ENCODE measurements around the gene ITCH.
"Not testable (repeated sequence)": the region's sequence is repeated elsewhere in the genome, so short reads cannot be mapped to it uniquely, and the experiment has no call there.

Gene ITCH

DNA sequence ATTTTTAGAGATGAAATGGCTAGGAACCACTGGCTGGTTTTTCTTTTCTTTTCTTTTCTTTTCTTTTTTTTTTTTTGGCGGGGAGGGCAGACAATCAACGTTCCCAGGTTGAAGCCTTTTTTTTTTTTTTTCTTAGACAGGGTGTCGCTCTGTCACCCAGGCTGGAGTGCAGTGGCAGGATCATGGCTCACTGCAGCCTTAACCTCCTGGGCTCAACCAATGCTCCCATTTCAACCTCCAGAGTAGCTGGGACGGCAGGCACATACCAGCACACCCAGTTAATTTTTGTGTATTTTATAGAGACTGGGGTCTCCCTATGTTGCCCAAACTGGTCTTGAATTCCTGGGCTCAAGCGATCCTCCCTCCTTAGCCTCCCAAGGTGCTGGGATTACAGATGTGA, 18.8 kb upstream of the ITCH start:
- no peak for DNase-seq

DNA sequence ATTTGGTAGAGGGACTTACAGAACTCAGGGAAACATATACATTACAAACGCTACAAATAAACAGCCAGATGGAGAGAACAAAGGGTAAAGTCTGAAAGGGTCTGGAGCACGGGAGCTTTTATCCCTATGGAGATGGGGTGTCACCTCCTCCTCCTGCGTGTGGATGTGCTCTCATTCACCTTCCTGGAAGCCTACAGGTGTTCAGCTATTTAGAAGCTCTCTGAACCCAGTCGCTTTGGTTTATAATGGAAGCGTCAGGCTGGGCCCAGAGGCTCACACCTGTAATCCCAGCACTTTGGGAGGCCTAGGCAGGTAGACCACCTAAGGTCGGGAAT, 17.7 kb upstream of the ITCH start:
- DNase-seq, result no peak

DNA sequence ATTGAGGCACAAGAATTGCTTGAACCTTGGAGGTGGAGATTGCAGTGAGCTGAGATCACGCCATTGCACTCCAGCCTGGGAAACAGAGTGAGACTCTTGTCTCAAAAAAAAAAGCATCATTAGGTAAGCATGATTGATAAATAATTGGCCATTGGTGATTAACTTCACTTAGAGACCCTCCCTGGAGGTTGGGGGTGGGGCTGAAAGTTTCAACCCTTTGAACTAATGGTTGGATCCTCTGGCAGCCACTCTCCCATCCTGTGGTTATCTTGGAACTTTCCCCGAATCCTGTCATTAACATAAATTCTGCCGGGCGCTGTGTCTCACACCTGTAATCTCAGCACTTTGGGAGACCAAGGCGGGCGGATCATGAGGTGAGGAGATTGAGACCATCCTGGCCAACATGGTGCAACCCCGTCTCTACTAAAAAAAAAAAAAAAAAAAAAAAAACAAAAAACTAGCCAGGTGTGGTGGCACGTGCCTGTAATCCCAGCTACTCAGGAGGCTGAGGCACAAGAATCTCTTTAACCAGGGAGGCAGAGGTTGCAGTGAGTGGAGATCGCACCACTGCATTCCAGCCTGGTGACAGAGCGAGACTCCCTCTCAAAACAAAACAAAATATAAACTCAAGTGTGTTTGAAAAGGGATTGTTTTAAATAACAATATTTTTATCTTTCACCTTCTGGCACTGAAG, 17.1 kb upstream of the ITCH start:
- not testable (repeated sequence) for DNase-seq

DNA sequence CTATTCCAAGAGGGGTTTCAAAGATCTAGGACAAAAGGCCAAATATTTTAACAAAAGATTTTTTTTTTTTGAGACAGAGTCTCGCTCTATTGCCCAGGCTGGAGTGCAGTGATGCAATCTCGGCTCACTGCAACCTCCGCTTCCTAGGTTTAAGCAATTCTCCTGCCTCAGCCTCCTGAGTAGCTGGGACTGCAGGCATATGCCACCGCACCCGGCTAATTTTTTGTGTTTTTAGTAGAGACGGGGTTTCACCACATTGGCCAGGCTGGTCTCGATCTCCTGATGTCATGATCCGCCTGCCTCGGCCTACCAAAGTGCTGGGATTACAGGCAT, 16.6 kb upstream of the ITCH start:
- DNase-seq, result not testable (repeated sequence)

DNA sequence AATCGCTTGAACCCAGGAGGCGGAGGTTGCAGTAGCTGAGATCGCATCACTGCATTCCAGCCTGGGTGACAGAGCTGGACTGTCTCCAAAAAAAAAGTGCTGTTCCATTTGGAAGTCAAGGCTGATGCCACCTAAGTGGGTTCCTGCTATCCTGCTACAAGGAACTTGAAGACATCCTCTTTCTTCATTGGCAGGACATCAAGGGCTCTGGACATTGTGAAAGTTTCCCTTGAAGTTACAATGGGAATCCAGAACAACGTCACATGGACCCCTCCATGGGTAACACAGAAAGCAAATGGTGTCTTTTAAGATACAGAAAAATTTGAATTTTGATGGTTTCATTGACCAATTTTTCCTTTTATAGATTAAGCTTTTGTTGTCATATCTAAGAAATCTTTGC, 15.5 kb upstream of the ITCH start:
- DNase-seq, result no peak

DNA sequence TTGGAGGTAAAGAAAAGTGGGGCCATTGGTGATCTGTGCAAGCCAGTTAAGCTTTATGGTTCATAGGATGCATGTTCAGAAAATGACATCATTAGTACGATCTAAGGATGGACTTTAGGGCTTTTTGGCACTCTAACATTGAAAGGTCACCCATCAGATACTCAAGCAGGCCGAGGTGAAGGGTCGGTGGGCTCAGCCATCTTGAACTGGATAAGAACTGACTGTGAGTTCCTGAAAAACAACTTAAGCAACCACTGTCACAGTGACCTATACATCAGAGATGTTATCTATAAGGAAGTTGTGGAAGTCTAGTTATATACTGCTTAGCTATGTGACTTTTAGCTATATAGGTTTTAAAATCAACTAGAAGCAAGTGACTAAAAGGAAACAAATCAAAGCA, 13.0 kb upstream of the ITCH start:
- no peak for DNase-seq

DNA sequence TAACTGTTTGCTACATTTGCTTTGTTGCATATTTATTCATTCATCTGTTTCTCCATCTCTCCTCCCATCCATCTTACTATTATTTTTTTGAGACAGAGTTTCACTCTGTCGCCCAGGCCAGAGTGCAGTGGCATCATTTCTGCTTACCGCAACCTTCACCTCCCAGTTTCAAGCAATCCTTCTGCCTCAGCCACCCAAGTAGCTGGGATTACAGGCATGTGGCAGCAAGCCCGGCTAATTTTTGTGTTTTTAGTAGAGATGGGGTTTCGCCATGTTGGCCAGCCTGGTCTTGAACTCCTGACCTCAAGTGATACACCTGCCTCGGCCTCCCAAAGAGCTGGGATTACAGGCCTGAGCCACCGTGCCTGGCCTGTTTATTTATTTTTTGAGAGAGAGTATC, 9.6 kb upstream of the ITCH start:
- DNase-seq, result not testable (repeated sequence)

DNA sequence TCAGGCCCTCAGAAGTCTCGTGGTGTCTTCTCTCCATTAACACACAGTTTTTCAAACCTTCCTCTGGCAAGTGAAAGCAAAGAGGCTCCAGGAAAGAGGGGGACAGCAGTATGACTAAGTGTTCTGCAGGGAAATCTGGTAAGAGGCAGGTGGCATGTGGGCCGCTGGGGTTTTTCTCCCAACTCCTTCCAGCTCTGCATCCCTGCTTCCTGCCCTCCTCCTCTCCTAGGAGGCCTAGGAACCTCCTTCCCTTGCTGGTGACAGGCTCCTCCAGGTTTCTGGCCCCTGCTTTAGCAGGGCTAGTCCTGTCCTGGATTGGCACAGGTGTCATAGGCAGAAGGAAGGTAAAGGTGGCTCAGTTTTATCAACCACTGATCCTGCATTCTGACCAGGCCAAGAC, 7.6 kb upstream of the ITCH start:
- no peak for DNase-seq

DNA sequence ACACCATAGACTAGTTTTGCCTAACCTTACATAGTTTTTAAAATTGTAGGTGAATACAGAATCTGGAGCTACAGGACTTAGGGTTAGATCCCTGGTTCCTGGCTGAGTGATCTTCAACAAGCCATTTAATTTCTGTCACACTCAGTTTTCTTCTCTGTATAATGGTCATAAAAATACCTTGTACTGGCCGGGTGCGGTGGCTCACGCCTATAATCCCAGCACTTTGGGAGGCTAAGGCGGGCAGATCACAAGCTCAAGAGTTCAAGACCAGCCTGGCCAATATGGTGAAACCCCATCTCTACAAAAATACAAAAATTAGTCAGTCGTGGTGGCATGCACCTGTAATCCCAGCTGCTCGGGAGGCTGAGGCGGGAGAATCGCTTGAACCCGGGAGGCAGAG, 3.3 kb upstream of the ITCH start:
- DNase-seq, result not testable (repeated sequence)

DNA sequence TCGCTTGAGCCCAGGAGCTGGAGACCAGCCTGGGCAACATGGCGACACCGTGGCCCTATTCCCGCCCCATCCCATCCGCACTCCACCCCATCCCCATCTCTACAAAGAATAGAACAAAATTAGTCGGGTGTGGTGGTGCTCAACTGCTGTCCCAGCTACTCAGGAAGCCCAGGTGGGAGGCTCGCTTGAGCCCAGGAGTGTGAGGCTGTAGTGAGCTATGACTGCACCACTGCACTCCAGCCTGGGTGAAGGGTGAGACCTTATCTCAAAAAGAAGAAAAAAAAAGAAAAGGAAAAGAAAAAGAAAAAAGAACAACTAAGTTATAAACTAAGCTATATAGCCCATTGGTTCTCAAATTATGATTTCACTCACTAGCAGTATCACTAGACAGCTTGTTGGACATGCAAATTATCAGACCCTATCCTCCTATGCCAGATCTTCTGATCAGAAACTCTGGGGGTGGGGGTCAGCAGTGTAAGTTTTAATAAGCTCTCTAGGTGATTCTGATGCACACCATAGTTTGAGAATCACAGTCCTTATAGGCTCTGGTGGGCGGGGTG, 491 bp upstream of the ITCH start:
- DNase-seq, result no peak

DNA sequence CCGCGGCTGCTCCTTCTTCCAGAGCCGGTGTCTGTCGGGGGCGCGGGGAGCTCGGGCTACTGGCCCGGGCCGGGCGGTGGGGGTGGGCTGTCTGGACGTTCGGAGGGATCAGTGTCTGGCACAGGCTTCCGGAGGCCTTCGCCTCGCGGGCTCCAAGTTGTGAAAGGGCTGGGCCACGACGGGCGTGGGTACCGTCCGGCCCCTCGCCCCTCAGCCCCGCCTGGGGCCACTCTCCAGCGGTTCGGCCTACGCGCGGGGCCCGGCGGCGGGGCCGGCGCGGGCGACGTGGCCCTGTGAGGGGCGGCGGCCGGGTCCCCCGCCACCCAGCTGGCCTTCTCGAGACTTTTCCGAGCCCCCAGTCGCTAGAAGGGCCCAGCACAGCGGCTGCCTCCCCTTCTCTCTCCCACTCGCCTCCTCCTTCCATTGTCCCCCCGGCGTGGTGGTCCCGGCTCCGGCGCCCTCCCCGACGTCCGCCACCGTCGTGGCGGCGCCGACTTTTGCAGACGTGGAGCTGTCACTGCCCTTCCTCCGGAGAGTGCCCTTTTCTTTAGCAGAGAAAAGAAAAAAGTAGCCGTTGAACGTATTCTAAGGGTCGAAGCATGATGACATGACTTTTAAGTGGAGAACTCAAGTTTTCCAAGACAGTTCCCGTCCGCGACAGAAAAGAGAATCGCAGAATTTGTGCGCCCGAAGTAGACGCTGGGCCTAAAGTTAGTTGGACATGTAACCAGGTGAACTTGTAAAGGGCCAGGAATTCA, 571 bp downstream of the ITCH start:
- DNase-seq, result peak; percentile 45

DNA sequence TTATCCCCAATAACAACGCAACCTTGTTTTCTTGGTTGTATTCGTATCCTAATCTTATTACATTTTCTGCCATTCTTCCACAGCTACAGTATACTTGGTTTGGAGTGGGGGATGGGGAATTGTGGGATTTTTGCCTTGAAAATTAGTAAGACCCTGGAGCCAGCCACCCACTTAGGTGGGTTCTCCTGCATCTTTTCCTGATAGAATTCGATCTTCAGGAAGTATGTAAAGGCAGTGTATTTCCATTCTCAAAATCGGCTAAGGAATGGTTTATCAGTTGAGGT, 1.1 kb downstream of the ITCH start:
- DNase-seq, result no peak

DNA sequence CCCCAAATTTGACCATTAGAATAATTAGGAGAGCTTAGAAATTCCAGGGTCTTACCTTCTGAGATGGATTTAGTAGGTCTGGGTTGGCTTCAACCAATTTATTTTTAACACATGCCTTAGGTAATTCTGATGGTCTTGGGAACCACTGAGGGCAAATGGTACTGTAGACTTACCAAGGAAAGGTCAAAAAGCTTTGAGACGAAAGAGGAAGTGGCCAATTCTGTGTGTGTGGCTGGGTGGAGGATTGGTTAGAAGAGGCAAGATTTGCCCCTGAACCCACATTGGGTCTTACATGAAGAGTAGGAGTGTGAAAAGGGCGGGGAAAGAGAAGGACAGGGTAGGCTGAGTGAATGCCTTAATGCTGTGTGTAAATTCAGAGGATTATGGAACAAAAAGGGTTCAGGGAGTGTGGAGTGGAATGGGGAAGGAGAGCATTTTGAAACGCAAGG, 2.7 kb downstream of the ITCH start:
- peak; percentile 6 for DNase-seq

DNA sequence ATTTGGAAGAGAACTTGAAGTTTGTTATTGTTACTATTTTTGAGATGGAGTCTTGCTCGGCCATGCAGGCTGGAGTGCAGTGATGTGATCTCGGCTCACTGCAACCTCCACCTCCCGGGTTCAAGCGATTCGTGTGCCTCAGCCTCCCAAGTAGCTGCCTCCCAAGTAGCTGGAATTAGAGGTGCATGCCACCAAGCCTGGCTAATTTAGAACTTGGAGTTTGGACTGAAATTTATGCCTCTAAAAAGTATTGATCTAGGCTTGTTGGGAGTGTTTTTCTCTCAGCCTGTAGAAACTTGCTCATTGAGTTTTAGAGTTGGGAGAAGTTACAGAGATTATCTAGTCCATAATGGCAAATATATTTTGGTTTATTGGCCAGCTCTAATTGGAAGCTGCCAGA, 4.1 kb downstream of the ITCH start:
- DNase-seq, result no peak

DNA sequence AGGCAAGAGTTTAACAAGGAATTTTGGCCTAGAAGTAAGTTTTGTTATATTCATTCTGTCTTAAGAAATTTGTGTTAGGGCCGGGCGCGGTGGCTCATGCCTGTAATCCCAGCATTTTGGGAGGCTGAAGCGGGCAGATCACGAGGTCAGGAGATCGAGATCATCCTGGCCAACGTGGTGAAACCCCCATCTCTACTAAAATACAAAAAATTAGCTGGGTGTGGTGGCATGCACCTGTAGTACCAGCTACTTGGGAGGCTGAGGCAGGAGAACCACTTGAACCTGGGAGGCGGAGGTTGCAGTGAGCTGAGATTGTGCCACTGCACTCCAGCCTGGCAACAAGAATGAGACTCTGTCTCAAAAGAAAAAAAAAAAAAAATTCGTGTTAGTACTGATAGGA, 4.8 kb downstream of the ITCH start:
- not testable (repeated sequence) for DNase-seq

DNA sequence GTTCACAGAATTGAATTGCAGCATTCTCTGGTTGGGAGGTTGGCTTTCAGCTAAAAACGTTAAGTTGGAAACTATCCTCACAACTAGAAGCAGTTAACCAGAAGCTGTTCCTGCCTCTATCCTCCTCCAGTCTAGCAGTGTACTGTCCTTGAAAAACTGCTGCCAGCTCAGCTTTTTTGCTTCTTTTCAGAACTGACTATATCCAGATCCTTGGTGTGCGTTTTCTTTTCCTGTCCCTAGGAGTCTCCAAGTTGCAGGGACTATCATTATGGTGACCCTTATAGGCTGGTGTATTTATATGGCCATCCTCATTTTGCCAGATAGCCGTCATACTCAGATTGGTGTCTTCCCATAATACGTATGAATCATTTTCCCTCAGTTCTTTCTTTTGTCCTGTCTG, 5.5 kb downstream of the ITCH start:
- no peak for DNase-seq

DNA sequence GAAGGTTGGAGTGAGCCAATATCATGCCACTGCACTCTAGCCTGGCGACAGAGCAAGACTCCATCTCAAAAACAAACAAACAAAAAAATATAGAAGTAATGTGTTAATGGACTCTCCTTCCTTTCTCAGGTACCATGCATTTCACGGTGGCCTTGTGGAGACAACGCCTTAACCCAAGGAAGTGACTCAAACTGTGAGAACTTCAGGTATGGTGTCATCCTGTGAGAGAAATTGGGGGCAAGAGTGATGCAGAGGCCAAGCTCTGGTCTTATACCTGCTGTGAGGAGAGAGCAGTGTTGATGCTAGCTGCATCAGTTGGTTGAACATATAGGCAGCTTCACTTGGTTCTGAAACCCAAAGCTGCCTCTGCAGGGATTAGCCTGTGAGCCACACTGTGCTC, 6.2 kb downstream of the ITCH start:
- DNase-seq, result no peak

DNA sequence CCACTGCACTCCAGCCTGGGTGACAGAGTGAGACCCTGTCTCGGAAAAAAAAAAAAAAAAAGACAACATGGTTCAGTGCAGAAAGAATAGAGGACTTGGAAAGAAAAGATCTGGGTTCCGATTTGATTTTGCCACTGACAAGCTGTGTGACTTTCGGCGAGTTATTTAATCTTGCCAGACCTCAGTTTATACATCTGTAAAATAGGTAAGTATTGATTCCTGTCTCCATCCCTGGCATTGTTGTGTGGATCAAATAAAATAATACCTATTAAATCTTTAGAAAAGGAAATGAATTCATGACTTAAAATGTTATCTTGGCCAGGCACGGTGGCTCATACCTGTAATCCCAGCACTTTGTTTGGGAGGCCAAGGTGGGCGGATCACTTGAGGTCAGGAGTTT, 7.0 kb downstream of the ITCH start:
- DNase-seq, result no peak

DNA sequence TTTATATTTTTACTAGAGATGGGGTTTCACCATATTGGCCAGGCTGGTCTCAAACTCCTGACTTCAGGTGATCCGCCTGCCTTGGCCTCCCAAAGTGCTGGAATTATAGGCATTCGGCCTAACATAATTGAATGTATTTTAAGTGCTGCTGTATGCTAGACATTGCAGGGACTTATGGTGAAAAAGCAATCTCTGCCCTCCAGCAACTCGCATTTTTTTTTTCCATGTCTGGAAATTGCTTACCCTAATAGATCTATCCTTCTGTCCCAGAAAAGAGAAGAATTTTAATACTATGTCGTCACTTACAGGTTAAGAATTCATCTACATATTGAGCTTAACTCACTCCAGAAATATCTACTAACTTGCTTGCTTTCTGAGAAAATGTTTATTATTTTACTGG, 10.4 kb downstream of the ITCH start:
- no peak for DNase-seq

DNA sequence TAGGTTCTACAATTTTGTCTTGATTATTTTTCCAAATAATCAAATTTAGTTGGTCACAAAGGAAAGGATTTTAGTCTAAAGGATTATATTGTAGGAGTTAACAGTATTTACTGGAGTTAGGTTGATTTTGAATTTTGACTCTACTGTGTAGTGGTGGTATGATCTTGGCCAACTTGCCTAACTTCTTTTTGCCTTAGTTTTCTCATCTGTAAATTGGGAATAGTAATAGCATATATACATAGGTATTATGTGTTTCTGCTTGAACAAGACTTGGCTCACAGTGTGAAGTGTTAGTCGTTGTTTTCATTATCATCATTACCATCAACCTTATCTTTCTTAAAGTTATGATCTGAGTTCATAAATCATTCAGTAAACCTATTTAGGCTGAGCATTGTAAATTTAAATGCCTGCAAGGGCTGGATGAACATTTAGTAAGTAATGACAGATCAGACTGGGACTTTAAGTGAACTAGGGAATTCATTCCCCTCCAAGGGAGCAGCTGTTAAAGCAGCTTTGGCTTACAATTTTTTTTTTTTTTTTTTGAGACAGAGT, 11.2 kb downstream of the ITCH start:
- DNase-seq, result no peak

DNA sequence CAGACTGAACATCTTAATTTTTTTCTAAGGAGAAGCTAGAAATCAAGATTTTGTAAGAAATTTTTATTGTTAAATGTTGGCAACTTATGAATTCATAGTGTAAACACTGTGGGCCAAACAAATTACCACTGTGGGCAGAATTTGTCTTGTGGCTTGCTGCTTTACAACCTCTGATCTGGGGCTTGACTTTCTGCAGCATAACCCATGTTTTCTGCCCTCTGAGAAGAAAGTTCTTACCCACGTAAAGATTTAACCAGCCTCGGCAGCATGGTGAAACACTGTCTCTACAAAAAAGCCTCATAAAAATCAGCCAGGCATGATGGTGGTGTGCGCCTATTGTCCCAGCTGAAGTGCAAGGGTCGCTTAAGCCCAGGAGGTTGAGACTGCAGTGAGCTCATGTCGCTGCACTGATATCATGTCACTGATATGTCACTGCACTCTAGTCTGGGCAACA, 12.9 kb downstream of the ITCH start:
- no peak for DNase-seq

DNA sequence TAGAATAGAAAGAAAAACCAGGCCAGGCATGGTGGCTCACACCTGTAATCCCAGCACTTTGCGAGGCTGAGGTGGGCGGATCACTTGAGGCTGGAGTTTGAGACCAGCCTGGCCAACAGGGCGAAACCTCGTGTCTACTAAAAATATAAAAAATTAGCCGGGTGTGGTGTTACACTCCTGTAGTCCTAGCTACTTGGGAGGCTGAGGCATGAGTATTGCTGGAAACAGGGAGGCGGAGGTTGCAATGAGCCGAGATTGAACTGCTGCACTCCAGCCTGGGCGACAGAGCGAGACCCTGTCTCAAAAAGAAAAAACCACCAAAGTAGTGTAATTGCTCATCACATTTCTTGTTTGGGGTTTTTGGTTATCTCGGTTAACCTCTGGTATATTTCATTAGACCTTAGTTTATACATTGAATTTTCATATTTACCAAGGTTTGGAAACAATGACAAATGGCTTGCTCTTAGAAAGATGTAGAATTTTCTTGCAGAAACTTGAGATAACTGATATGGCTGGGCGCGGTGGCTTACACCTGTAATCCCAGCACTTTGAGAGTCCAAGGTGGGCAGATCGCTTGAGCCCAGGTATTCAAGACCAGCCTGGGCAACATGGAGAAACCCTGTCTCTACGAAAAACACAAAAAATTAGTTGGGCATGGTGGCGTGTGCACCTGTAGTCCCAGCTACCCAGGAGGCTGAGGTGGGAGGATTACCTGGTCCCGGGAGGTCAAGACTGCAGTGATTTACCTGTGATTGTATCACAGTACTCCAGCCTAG, 14.2 kb downstream of the ITCH start:
- no peak for DNase-seq

DNA sequence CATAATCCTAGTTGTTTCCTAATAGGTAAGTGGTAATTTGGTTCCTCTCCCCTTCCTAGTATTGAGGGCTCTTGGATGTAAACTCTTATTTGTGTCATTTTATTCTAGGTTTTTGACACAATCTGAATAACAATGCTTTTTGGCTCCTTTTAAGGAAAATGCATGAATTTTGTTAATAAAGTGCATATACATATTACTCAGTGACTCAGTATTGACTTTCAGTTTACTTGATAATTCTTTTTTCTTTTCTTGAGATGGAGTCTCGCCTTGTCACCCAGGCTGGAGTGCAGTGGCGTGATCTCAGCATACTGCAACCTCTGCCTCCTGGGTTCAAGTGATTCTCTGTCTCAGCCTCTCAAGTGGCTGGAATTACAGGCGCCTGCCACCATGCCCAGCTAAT, 19.1 kb downstream of the ITCH start:
- no peak for DNase-seq

All from KG1 (cell line).